Heart right ventricle (tissue), 16 donors: Measurements from ENCODE around the gene PAQR8. TPM values are rescaled to one million over a fixed set of nuclear protein-coding genes. Genes with fewer than 3 reads are reported as not detected.

Experiments used
- ATAC-seq, 8 donors: fragments of 200-7000 bp; cut with Tn5 transposase; one replicate each; pipeline ENCODE4 v1.9.1; 2020; ENCODE audit warnings: mild to moderate bottlenecking in 8 of 8, moderate library complexity in 8 of 8, moderate number of reproducible peaks in 1 of 8
- DNase-seq, 2 donors: peaks; one replicate each; pipeline ENCODE4 v3.0.0-alpha.2; 2020
- H3K27ac ChIP-seq, 10 donors: fragments of 200-600 bp; sonication (generic) in 2 of 10; one replicate each; pipeline versions ENCODE4 v1.5.0 to v1.8.0; 2020 to 2022; ENCODE audit warnings: mild to moderate bottlenecking in 3 of 10
- H3K27me3 ChIP-seq, 7 donors: fragments of 200-600 bp; one replicate each; pipeline ENCODE4 v1.8.0; 2021 to 2022; ENCODE audit warnings: mild to moderate bottlenecking in 2 of 7
- H3K36me3 ChIP-seq, 9 donors: fragments of 200-600 bp; sonication (generic) in 1 of 9; one replicate each; pipeline versions ENCODE4 v1.5.0 to v1.8.0; 2020 to 2022; ENCODE audit warnings: mild to moderate bottlenecking in 2 of 9
- H3K4me1 ChIP-seq, 9 donors: fragments of 200-600 bp; sonication (generic) in 1 of 9; one replicate each; pipeline versions ENCODE4 v1.5.0 to v1.8.0; 2020 to 2022; ENCODE audit warnings: mild to moderate bottlenecking in 4 of 9
- H3K4me3 ChIP-seq, 10 donors: fragments of 200-600 bp; sonication (generic) in 2 of 10; one replicate each; pipeline versions ENCODE4 v1.5.0 to v1.8.0; 2020 to 2022; ENCODE audit warnings: mild to moderate bottlenecking in 7 of 10, moderate library complexity in 2 of 10
- H3K9me3 ChIP-seq, 11 donors: fragments of 200-600 bp in 10 of 11; sonication (generic) in 2 of 11; one replicate each; pipeline versions ENCODE4 v1.5.0 to v1.8.0; 2013 to 2022; ENCODE audit warnings: mild to moderate bottlenecking in 2 of 11, control low read depth in 1 of 11, moderate library complexity in 1 of 11
- CTCF ChIP-seq, 9 donors: fragments of 200-600 bp; sonication (generic) in 2 of 9; IDR thresholded peaks; one replicate each; pipeline versions ENCODE4 v1.5.0 to v1.8.0; 2021 to 2022; ENCODE audit warnings: antibody characterized with exemption in 9 of 9, mild to moderate bottlenecking in 5 of 9, moderate library complexity in 1 of 9
- WGBS, 2 donors: extraction: QIAGEN DNeasy Blood & Tissue Kit; methylation state at CpG; one replicate each; pipeline ENCODE4 v1.1.7; 2013; ENCODE audit warnings: inconsistent platforms in 1 of 2; 5-methylcytosine and 5-hydroxymethylcytosine counted together
- intact Hi-C, 10 donors: fragments of 100-400 bp; cut with DNase I; formaldehyde crosslinking; loops; one replicate each; pipeline versions ENCODE4 v1.11.1 to v1.14.2; 2022
- polyA plus RNA-seq, 2 donors: library from polyadenylated mRNA; stranded (reverse); fragments of 200-250 nt; gene quantifications; one replicate each; pipeline ENCODE4 v1.2.3, GENCODE V29; 2013
- total RNA-seq, 10 donors: library from RNA; stranded (reverse); fragmentation: NEBNext Ultra II Directional in 3 of 10; extraction: Animal tissue kit (Norgen Biotek cat#: 25700) in 3 of 10; gene quantifications; one replicate each; pipeline versions ENCODE4 v1.2.1 to v1.2.4, GENCODE V29; 2021 to 2023
- donor health status: Arrhythmogenic right ventricular cardiomyopathy.
- donor health status: ischemic (EF 13 %, LVEDD 7.1; RV severe dilation, severe dysfunction).
- donor health status: healthy with polysubstance abuse.
- donor health status: DM: no; HTN: yes; CAD: no.
- donor health status: DM: no; HTN: no; CAD: no.
- donor health status: ischemic (EF 25% LVEDD 6.9; RV normal size, moderate dysfunction).
- donor health status: ischemic (EF 25% LVEDD 5.7; RV mildly dilated, moderate dysfunction).
- donor health status: healthy.
- donor health status: DM: yes; HTN: yes; CAD: no.
- donor health status: Ischemic cardiomyopathy.
- donor health status: ischemic (EF 35%, LVEDD 5.7; RV mildly dilated, moderate dysfunction).
- donor health status: nonischemic (EF 11% LVEDD 7.7; RV severe dilation, severe dysfunction).
- donor health status: DM: yes; HTN: yes; CAD: no.
- donor health status: PGD.
- donor health status: ischemic (EF 29% LVEDD 5.4; RV normal size, mild dysfunction).
- donor health status: nonischemic (EF 23%, LVEDD 6.1; RV moderate dilation, normal function).

The PAQR8 gene
- total and polyA plus RNA-seq, 12 donors: 1.0 to 6.3 (median 2.8) TPM

GRCh38 chr6:52347818-52348217 is 14.1 kb upstream of the PAQR8 start:
- Histone ChIP-seq H3K9me3 (no peaks in the 10 kb centered on the region), H3K36me3 (no peaks in the 10 kb centered on the region), H3K4me1 (peaks cover 0 to 12% (median 0%) of the 10 kb centered on the region in 9 donors), H3K27ac (no peak overlapping the region), H3K4me3 (no peak overlapping the region), H3K27me3 (no peaks in the 10 kb centered on the region)
- WGBS, 2 donors: 80 to 88% methylated on average over 1 of the region's 1 CpG
- no peak for DNase-seq
- intact Hi-C loops: no loop called here
- no peak for ATAC-seq
- no peak for TF ChIP-seq CTCF (IDR thresholded peaks at IDR 0.05)

GRCh38 chr6:52351879-52352238 is 10.1 kb upstream of the PAQR8 start:
- 97 to 98% methylated on average over 1 of the region's 1 CpG for WGBS, 2 donors
- DNase-seq: no peak
- no peaks in the 10 kb centered on the region for H3K36me3 ChIP-seq
- H3K27me3 ChIP-seq: peaks cover 0 to 3% (median 0%) of the 10 kb centered on the region in 7 donors
- no peak for ATAC-seq
- TF ChIP-seq CTCF (IDR thresholded peaks at IDR 0.05): no peak
- intact Hi-C loops: no loop called here
- peaks cover 0 to 18% (median 0%) of the 10 kb centered on the region in 9 donors for H3K4me1 ChIP-seq
- peak overlapping the region in 1 of 10 donors; percentile 42 for H3K27ac ChIP-seq
- no peak overlapping the region for H3K4me3 ChIP-seq
- H3K9me3 ChIP-seq: no peaks in the 10 kb centered on the region

GRCh38 chr6:52352239-52353018 is 9.5 kb upstream of the PAQR8 start:
- H3K36me3 ChIP-seq: no peaks in the 10 kb centered on the region
- no peak for DNase-seq
- no peaks in the 10 kb centered on the region for H3K9me3 ChIP-seq
- peaks cover 0 to 3% (median 0%) of the 10 kb centered on the region in 7 donors for H3K27me3 ChIP-seq
- H3K4me3 ChIP-seq: no peak overlapping the region
- peak overlapping the region in 1 of 10 donors; percentile 42 for H3K27ac ChIP-seq
- ATAC-seq: peak in 7 of 8 donors; percentile 52 to 85 (median 61)
- 49 to 51% methylated on average over 5 of the region's 5 CpGs for WGBS, 2 donors
- TF ChIP-seq CTCF (IDR thresholded peaks at IDR 0.05): no peak
- peaks cover 0 to 18% (median 0%) of the 10 kb centered on the region in 9 donors for H3K4me1 ChIP-seq
- intact Hi-C loops: no loop called here

GRCh38 chr6:52356017-52356416 is 5.9 kb upstream of the PAQR8 start:
- H3K9me3 ChIP-seq: no peaks in the 10 kb centered on the region
- peaks cover 0 to 27% (median under 1%) of the 10 kb centered on the region in 9 donors for H3K4me1 ChIP-seq
- no peak overlapping the region for H3K4me3 ChIP-seq
- H3K36me3 ChIP-seq: no peaks in the 10 kb centered on the region
- peaks cover 0 to 3% (median 0%) of the 10 kb centered on the region in 7 donors for H3K27me3 ChIP-seq
- DNase-seq (no peak), ATAC-seq (no peak)
- no peak overlapping the region for H3K27ac ChIP-seq
- no peak for TF ChIP-seq CTCF (IDR thresholded peaks at IDR 0.05)
- 61 to 85% methylated on average over 2 of the region's 2 CpGs for WGBS, 2 donors
- intact Hi-C loops: no loop called here
